Astrocyte (in vitro differentiated cells and primary cell): ENCODE data around the gene TRMU.

Experiments
- EZH2 ChIP-seq: IDR thresholded peaks from 2 replicates; pipeline ENCODE4 v1.6.1; 2012; ENCODE audit warnings: mild to moderate bottlenecking, low read length, inconsistent platforms; ENCODE audit not compliant: insufficient read depth
- TF ChIP-seq, protein P1 (sequence below): IDR thresholded peaks from 2 replicates; pipeline ENCODE4 v1.5.1; 2011; ENCODE audit warnings: low read depth, mild to moderate bottlenecking, inconsistent platforms, low read length, moderate library complexity; ENCODE audit not compliant: insufficient read depth

DNA sequence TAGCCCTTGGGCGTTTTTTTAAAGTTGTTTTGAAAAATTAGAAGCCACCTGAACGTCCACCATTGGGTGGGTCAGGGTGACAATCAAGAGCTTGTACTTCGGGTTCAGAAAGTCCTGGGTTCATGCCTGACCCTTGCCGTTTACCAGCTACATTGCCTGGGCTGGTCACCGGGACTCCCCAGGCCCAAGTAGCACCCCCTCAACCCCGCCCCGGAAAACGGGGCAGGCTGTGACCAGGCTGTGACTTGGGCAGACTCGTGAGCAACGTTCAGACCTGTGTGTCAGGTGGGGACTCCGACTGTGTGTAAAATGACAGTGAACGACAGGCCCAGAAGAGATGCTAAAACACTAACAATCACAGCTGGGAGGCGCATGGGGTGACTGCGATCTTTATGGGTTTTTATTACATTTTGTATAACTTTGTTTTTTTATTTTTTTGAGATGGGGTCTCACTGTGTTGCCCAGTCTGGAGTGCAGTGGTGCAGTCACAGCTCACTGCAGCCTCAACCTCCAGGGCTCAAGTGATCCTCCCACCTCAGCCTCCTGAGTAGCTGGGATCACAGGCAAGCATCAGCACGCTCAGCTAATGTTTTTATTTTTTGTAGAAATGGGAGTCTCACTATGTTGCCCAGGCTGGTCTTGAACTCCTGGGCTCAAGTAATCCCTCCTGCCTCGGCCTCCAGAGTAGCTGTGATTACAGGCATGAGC, 56.8 kb downstream of the TRMU start:
- TF ChIP-seq, protein P1, sequence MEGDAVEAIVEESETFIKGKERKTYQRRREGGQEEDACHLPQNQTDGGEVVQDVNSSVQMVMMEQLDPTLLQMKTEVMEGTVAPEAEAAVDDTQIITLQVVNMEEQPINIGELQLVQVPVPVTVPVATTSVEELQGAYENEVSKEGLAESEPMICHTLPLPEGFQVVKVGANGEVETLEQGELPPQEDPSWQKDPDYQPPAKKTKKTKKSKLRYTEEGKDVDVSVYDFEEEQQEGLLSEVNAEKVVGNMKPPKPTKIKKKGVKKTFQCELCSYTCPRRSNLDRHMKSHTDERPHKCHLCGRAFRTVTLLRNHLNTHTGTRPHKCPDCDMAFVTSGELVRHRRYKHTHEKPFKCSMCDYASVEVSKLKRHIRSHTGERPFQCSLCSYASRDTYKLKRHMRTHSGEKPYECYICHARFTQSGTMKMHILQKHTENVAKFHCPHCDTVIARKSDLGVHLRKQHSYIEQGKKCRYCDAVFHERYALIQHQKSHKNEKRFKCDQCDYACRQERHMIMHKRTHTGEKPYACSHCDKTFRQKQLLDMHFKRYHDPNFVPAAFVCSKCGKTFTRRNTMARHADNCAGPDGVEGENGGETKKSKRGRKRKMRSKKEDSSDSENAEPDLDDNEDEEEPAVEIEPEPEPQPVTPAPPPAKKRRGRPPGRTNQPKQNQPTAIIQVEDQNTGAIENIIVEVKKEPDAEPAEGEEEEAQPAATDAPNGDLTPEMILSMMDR = no peak
- no peak for TF ChIP-seq EZH2
